RKO (cell line): ENCODE data around the gene ARHGAP33.
"Not testable (repeated sequence)": the region's sequence is repeated elsewhere in the genome, so short reads cannot be mapped to it uniquely, and the experiment has no call there.

Experiments used
- DNase-seq: peaks from one replicate; pipeline ENCODE4 v3.0.0-alpha.2; 2016; ENCODE audit warnings: low spot score

The ARHGAP33 gene

GRCh38 chr19:35832054-35832453, 56.7 kb downstream of the ARHGAP33 start:
- DNase-seq, result no peak

DNA sequence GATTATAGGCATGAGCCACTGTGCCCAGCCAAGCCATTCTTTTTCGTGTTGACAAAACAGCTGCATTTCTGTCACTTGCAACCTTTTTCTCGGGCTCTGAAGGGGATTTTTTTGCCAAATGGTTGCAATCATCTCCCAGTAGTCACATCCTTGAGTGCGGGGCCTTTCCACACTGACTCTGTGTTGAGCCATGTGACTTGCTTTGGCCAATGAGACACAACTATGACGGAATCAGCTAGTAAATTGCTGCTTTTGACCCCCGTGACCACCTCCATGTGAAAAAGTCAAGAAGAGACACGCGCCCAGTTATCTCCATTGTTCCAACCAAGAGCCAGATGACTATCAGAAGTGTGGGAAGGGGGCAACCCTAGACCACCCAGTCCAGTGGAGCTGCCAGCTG, 58.6 kb downstream of the ARHGAP33 start:
- DNase-seq, result no peak

GRCh38 chr19:35836096-35836495, 60.7 kb downstream of the ARHGAP33 start:
- DNase-seq, result not testable (repeated sequence)
